ENCODE results near the gene FRAS1.

DNA sequence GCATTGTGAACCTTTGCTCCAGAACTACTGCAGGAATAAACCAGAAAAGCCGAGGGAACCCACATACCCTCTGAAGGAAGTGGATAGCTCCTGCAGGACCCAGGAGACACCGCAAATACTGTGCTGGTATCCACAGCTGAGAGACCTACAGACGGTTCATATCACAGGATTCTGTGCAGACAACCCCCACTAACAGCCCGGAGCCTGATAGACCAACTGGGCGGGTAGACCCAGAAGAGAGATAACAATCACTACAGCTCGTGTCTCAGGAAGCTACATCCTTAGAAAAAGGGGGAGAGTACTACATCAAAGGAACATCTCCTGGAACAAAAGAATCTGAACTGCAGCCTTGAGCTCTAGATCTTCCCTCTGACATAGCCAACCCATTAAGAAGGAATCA lies 150.8 kb downstream of the FRAS1 start:
- TF ChIP-seq, protein P1, sequence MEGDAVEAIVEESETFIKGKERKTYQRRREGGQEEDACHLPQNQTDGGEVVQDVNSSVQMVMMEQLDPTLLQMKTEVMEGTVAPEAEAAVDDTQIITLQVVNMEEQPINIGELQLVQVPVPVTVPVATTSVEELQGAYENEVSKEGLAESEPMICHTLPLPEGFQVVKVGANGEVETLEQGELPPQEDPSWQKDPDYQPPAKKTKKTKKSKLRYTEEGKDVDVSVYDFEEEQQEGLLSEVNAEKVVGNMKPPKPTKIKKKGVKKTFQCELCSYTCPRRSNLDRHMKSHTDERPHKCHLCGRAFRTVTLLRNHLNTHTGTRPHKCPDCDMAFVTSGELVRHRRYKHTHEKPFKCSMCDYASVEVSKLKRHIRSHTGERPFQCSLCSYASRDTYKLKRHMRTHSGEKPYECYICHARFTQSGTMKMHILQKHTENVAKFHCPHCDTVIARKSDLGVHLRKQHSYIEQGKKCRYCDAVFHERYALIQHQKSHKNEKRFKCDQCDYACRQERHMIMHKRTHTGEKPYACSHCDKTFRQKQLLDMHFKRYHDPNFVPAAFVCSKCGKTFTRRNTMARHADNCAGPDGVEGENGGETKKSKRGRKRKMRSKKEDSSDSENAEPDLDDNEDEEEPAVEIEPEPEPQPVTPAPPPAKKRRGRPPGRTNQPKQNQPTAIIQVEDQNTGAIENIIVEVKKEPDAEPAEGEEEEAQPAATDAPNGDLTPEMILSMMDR (IDR thresholded peaks at IDR 0.05) = no peak
- TF ChIP-seq POLR2A (IDR thresholded peaks at IDR 0.05) = no peak

Data from Peyer's patch (tissue), 4 donors.